Measurements from ENCODE around the gene INAFM1. TPM values are rescaled to one million over a fixed set of nuclear protein-coding genes. Genes with fewer than 3 reads are reported as not detected.

Gene INAFM1
- total and polyA plus RNA-seq, 9 of the 15 experiments (the other 6 are each of a cell fraction or from before 2014, with no cell fraction given) = 0.71 to 30.9 (median 3.1) TPM

GRCh38 chr19:47315125-47315821 is 40.6 kb downstream of the INAFM1 start (continued):
- TF ChIP-seq ETV5 (CRISPR knock-in tag; IDR thresholded peaks at IDR 0.05; ENCODE audit: low read depth) (no peak), ZNF445 (CRISPR knock-in tag; IDR thresholded peaks at IDR 0.05; ENCODE audit: low read depth) (no peak), KDM5B (IDR thresholded peaks at IDR 0.05; ENCODE audit: insufficient replicate concordance, low read depth, low read length) (no peak), MBD1 (CRISPR knock-in tag; IDR thresholded peaks at IDR 0.05) (no peak), POU5F1 (IDR thresholded peaks at IDR 0.05; ENCODE audit: borderline replicate concordance, low read depth, low read length, partially characterized antibody) (no peak), ZNF444 (CRISPR knock-in tag; IDR thresholded peaks at IDR 0.05) (no peak), ATF4 (CRISPR knock-in tag; IDR thresholded peaks at IDR 0.05) (no peak), TCF15 (CRISPR knock-in tag; IDR thresholded peaks at IDR 0.05) (no peak), POLR2B (IDR thresholded peaks at IDR 0.05; ENCODE audit: low read depth, partially characterized antibody) (no peak), CEBPG (CRISPR knock-in tag; IDR thresholded peaks at IDR 0.05) (peak; percentile 98), CEBPG (tag; conservative IDR thresholded peaks at IDR 0.05 in 1 of 2, IDR thresholded peaks at IDR 0.05 in 1 of 2) (peak; percentile 96 to 99), NCOA1 (IDR thresholded peaks at IDR 0.05; ENCODE audit: low read depth) (peak; percentile 87), ZNF707 (CRISPR knock-in tag; conservative IDR thresholded peaks at IDR 0.05) (no peak), SP2 (IDR thresholded peaks at IDR 0.05; ENCODE audit: extremely low read depth, low read depth, low read length, poor library complexity, severe bottlenecking) (no peak), CHAMP1 (IDR thresholded peaks at IDR 0.05) (no peak), ILK (tag; IDR thresholded peaks at IDR 0.05; ENCODE audit: borderline replicate concordance, low read depth) (no peak), NFIX (CRISPR knock-in tag; IDR thresholded peaks at IDR 0.05; ENCODE audit: low read depth) (no peak), FOXA3 (CRISPR knock-in tag; conservative IDR thresholded peaks at IDR 0.05 in 1 of 2, IDR thresholded peaks at IDR 0.05 in 1 of 2) (no peak), CTBP1 (IDR thresholded peaks at IDR 0.05; ENCODE audit: borderline replicate concordance) (peak; percentile 39; the same call in 1 of the 2 replicates), ZNF561 (CRISPR knock-in tag; conservative IDR thresholded peaks at IDR 0.05) (no peak), STAT5A (IDR thresholded peaks at IDR 0.05; ENCODE audit: borderline replicate concordance, low read length) (no peak; the same call in 1 of the 2 replicates), ZC3H8 (IDR thresholded peaks at IDR 0.05) (no peak), SRSF1 (IDR thresholded peaks at IDR 0.05; ENCODE audit: low read depth, low read length) (no peak), ZNF134 (CRISPR knock-in tag; conservative IDR thresholded peaks at IDR 0.05) (no peak)

Data from K562 (cell line).